COLO829 (cell line): ENCODE data around the gene ODAD3.

Experiments
- DNase-seq: peaks from one replicate; pipeline ENCODE4 v3.0.0; 2012; ENCODE audit warnings: low spot score

ODAD3 gene

DNA sequence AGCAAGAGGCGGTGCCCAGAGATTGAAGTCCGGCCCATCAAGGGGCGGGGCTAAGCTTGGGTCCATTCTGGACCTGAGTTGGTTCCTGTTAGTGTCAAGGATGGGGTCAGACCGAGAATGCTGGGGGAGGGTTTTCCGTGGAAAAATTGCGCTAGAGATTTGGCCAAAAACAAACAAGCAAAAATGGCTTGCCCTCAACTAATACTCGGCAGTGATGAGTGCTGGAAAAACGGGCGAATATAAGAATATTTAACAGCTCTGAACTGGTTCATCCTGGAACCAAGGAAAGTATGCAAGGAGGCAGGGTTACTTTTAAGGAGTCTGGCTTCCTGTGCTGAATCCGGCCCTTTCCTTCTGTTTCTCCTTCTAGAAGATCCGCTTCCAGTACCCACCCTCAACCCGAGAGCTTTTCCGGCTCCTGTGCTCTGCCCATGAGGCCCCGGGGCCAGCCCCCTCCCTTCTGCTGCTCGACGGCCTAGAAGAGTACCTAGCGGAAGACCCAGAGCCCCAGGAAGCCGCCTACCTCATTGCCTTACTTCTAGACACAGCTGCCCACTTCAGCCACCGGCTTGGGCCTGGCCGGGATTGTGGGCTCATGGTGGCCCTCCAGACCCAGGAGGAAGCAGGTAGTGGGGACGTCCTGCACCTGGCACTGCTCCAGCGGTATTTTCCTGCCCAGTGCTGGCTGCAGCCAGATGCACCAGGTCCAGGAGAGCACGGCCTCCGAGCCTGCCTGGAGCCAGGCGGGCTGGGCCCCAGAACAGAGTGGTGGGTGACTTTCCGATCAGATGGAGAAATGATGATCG lies 59.6 kb downstream of the ODAD3 start:
- no peak for DNase-seq

DNA sequence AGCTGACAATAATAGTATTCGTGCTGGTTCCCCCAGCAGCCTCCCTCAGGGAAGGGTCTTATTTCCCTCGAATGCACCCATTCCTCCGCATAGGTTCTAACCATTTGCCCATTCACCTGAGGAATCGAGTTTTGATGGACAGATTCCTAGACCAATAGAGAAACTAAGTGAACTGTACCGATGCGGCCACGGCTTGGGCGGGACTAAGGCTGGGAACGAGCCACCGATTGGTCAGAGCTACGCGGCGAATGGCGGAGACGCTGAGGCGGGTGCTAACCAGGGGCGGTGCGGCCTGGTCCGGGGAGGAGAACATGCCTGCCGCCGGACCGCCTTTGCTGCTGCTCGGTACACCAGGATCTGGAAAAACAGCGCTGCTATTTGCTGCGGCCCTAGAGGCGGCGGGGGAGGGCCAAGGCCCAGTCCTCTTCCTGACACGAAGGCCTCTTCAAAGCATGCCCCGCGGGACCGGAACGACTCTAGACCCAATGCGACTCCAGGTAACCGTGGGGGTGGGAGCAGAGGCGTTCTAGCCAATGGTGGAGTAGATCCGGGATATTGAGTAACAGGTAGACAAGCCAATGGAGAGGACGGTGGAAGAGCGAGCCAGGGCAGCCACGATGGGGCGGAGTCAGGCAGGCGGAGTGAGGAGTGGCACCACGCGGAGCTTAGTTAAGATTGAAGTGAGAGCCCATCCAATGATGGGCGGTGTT lies 60.3 kb downstream of the ODAD3 start, which contains the start of gene SWSAP1:
TSS of gene SWSAP1 (plus strand) at position 234 of the 710 bp plus-strand sequence. CDS start at position 249, 15 bp downstream.
- peak; percentile 99 for DNase-seq

DNA sequence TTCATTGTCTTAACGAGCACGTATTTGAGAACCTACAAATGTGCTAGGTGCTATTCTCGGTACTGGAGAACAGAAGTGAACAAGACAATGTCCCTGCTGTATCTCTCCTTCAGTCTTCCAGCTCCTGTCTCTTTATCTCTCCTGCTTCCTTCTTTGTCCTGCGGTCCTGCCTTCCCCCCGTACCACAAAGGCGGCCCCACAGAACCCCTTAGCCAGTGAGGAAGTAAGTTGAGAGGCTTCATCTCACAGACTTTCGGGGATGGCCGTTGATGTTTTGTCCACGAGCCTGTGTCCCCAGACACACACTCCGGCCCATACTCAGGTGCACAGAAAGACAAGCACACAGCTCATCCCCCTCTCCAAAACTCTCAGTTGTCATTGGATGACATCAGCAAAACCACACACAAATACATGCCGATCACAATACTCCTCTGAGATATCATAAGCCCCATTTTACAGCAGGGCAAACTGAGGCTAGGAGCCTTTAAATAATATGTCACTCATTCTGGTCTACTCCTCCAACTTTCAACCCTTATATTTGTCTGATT lies 61.0 kb downstream of the ODAD3 start:
- DNase-seq: no peak

DNA sequence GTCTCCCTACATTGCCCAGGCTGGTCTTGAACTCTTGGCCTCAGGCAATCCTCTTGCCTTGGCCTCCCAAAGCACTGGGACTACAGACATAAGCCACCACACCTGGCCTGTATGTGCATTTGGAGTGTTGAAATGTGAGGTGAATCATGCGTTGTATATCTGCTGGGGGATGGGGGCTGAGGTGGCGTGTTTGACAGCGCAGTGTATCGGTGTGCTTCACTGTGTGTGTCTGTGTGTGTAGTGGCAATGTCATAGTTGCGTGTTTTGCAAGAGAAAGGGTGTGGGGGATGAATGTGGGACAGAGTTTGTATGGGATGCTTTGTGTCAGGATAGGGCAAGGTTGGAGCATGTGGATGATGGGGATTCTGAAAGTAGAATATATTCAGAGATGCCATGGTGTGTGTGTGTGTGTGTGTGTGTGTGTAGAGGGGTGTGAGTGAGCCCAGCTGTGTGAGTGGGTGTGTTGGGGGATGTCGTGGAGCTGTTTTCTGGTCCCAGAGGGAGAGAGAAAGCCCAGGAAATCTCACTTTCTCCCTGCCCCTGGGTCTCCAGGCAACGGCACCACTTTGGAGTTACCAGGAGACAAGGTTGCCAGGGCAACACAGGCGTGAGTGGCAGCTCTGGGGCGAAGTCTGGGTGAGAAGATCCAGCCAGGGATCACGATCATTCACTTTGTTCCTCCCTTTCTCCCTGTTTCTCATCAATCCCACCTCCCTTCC lies 61.6 kb downstream of the ODAD3 start:
- no peak for DNase-seq

DNA sequence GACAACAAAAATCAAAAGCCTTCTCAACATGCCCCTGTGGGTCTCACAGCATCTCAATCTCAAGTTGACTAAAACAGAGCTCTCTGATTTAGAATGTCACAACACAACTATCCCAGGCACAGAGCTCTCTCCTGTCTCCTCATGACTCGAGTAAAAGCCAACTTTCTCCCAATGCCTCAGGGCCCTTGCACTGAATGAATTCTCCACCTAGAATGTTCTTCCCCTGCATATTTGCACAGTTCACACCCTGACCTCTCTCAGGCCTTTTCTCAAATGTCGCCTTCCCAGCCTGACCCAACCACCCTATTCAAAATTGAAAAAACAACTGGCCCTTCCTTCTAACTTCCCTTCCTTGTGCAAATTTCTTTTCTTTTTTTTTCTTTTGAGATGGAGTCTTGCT lies 64.2 kb downstream of the ODAD3 start:
- no peak for DNase-seq
